ENCODE results near the gene PFKL.

The PFKL gene

GRCh38 chr21:44304011-44304616 lies 4.3 kb downstream of the PFKL start:
- DNase-seq (ENCODE audit: low read depth), result no peak

DNA sequence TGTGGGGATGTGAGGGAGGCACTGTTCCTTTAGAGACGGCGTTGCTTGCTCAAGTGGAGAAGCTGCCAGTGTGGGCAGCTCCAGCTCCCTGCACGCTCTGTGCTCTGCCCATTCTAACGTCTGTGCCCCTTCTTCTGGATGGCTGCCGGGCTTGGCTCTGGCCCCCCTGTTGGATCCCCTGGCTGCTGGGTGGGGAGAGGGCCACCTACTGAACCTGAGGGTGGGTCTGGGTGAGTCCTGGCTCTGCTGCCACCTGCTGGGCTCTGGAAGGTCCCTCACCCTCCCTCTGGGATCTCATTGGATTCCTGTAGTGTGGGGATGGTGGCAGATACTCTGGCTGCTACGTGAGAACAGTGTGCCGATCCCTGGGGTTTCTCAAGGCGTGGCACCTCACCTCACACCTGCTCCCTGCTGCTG lies 5.0 kb downstream of the PFKL start:
- in situ Hi-C loops (cut with HindIII; ENCODE audit: low sequenced_read_pairs), result no loop called here
- TF ChIP-seq CTCF (IDR thresholded peaks at IDR 0.05; ENCODE audit: low read depth, low read length, missing control alignments), result peak; percentile 72
- DNase-seq (ENCODE audit: low read depth), result peak; percentile 9
- no peak overlapping the region for H3K4me3 ChIP-seq (ENCODE audit: low read depth, low read length)

More at GRCh38 chr21:44304011-44304616, 4.3 kb downstream of the PFKL start:
- TF ChIP-seq CTCF (IDR thresholded peaks at IDR 0.05; ENCODE audit: low read depth, low read length, missing control alignments), result no peak
- no peak overlapping the region for H3K4me3 ChIP-seq (ENCODE audit: low read depth, low read length)
- in situ Hi-C loops (cut with HindIII; ENCODE audit: low sequenced_read_pairs), result no loop called here

DNA sequence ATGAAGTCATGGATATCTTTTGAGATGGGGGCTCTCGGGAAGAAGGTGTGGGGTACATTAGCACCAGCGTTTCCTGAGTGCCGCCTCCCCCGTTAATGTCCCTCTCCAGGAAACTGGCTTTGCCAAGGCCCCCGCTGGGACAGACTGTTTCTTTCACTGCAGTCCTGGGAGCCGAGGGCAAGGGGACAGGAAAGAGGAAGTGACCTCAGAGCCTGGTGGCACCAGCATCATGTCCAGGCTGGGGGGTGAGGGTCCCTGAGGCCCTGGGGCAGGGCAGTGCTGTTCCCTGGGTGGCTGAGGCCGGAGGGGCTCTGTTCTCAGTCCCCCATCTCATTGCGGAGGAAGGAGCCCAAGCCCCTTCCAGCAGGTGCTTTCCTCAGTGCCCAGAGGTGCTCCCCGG lies 5.8 kb downstream of the PFKL start:
- no peak overlapping the region for H3K4me3 ChIP-seq (ENCODE audit: low read depth, low read length)
- no peak for DNase-seq (ENCODE audit: low read depth)
- TF ChIP-seq CTCF (IDR thresholded peaks at IDR 0.05; ENCODE audit: low read depth, low read length, missing control alignments), result no peak
- in situ Hi-C loops (cut with HindIII; ENCODE audit: low sequenced_read_pairs), result no loop called here

GRCh38 chr21:44306936-44307704 lies 7.3 kb downstream of the PFKL start:
- no peak overlapping the region for H3K4me3 ChIP-seq (ENCODE audit: low read depth, low read length)
- in situ Hi-C loops (cut with HindIII; ENCODE audit: low sequenced_read_pairs), result no loop called here
- no peak for DNase-seq (ENCODE audit: low read depth)
- TF ChIP-seq CTCF (IDR thresholded peaks at IDR 0.05; ENCODE audit: low read depth, low read length, missing control alignments), result no peak

DNA sequence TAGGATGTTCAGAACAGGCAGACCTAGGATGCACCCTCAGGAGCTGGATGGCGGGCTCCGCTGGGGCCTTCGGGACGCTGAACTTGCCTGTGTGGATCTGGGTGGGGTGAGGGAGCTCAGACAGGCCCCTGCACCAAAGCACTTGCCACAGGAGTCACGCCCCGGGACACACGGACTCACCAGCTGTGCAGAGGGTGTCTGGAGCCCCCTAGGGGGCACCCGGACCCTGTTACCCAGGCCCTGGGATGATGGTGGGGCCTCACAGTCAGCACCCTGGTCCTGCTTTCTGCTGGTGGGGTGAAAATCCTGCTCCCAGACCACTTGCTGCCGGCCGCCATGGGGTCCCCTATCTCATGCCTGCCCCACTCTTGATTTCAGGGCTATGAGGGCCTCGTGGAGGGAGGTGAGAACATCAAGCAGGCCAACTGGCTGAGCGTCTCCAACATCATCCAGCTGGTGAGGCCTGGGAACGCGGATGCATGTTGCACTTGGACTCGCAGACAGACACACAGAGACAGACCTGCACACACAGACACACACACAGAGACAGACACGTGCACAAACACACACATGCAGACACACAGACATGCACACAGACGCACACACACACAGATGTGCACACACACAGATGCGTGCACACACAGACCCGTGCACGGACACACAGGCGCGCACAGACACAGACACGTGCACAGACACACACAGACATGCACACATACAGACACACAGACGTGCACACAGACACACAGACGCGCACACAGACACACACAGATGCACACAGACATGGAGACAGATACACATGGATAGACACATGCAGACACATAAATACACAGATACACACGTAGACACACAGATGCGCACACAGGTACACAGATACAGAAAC lies 11.0 kb downstream of the PFKL start:
- no peak for DNase-seq (ENCODE audit: low read depth)
- H3K4me3 ChIP-seq (ENCODE audit: low read depth, low read length), result no peak overlapping the region
- in situ Hi-C loops (cut with HindIII; ENCODE audit: low sequenced_read_pairs), result no loop called here
- TF ChIP-seq CTCF (IDR thresholded peaks at IDR 0.05; ENCODE audit: low read depth, low read length, missing control alignments), result no peak

DNA sequence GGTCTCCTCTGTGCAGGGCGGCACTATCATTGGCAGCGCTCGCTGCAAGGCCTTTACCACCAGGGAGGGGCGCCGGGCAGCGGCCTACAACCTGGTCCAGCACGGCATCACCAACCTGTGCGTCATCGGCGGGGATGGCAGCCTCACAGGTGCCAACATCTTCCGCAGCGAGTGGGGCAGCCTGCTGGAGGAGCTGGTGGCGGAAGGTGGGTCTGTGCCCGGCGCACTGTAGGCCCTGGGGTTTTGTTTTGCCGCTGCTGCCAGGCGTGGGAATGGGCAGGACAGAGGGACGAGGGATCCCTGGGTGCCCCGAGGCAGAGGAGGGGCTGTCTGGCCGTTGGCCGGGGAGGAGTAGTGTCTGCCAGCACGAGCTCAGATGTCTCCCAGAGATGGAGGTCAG lies 12.2 kb downstream of the PFKL start:
- in situ Hi-C loops (cut with HindIII; ENCODE audit: low sequenced_read_pairs), result no loop called here
- DNase-seq (ENCODE audit: low read depth), result no peak
- no peak overlapping the region for H3K4me3 ChIP-seq (ENCODE audit: low read depth, low read length)
- no peak for TF ChIP-seq CTCF (IDR thresholded peaks at IDR 0.05; ENCODE audit: low read depth, low read length, missing control alignments)

Measured in astrocyte of the cerebellum (primary cell).